ENCODE results near the gene TRABD2B.

The TRABD2B gene

GRCh38 chr1:47724432-47724999, 272.7 kb downstream of the TRABD2B start:
- TF ChIP-seq CREB1 (IDR thresholded peaks at IDR 0.05; ENCODE audit: low read depth) (no peak), FOXM1 (IDR thresholded peaks at IDR 0.05; ENCODE audit: borderline replicate concordance, low read depth) (no peak), TCF12 (IDR thresholded peaks at IDR 0.05; ENCODE audit: low read depth) (no peak), NFIC (IDR thresholded peaks at IDR 0.05) (no peak), ZBTB7A (IDR thresholded peaks at IDR 0.05; ENCODE audit: low read depth) (no peak), TEAD4 (IDR thresholded peaks at IDR 0.05) (no peak), YY1 (IDR thresholded peaks at IDR 0.05; ENCODE audit: low read depth) (no peak), MAX (IDR thresholded peaks at IDR 0.05) (no peak), CEBPB (IDR thresholded peaks at IDR 0.05) (no peak), RAD21 (IDR thresholded peaks at IDR 0.05; ENCODE audit: low read depth) (no peak), EGR1 (IDR thresholded peaks at IDR 0.05) (no peak), USF1 (IDR thresholded peaks at IDR 0.05) (no peak), EP300 (IDR thresholded peaks at IDR 0.05; ENCODE audit: borderline replicate concordance) (no peak), TAF1 (IDR thresholded peaks at IDR 0.05; ENCODE audit: low read depth) (no peak), REST (IDR thresholded peaks at IDR 0.05; ENCODE audit: low read depth) (no peak)

- TF ChIP-seq MAX (IDR thresholded peaks at IDR 0.05) (no peak), TCF12 (IDR thresholded peaks at IDR 0.05; ENCODE audit: low read depth) (no peak)
These were observed 274.1 kb downstream of the TRABD2B start for GRCh38 chr1:47722909-47723580.

- no peak for TF ChIP-seq YY1 (IDR thresholded peaks at IDR 0.05; ENCODE audit: low read depth)
- TF ChIP-seq REST (IDR thresholded peaks at IDR 0.05; ENCODE audit: low read depth): no peak
- no peak for TF ChIP-seq MAX (IDR thresholded peaks at IDR 0.05)
- no peak for TF ChIP-seq USF1 (IDR thresholded peaks at IDR 0.05)
- TF ChIP-seq RAD21 (IDR thresholded peaks at IDR 0.05; ENCODE audit: low read depth): no peak
- no peak for TF ChIP-seq ZBTB7A (IDR thresholded peaks at IDR 0.05; ENCODE audit: low read depth)
- TF ChIP-seq CEBPB (IDR thresholded peaks at IDR 0.05): no peak
- TF ChIP-seq TAF1 (IDR thresholded peaks at IDR 0.05; ENCODE audit: low read depth): no peak
- TF ChIP-seq TEAD4 (IDR thresholded peaks at IDR 0.05): no peak
These were observed 275.1 kb downstream of the TRABD2B start for GRCh38 chr1:47722101-47722500.

GRCh38 chr1:47720111-47720510, 277.1 kb downstream of the TRABD2B start:
- no peak for TF ChIP-seq EGR1 (IDR thresholded peaks at IDR 0.05)

GRCh38 chr1:47717341-47717740, 279.8 kb downstream of the TRABD2B start:
- TF ChIP-seq USF1 (IDR thresholded peaks at IDR 0.05) (no peak), FOXM1 (IDR thresholded peaks at IDR 0.05; ENCODE audit: borderline replicate concordance, low read depth) (no peak), REST (IDR thresholded peaks at IDR 0.05; ENCODE audit: low read depth) (no peak), NFIC (IDR thresholded peaks at IDR 0.05) (no peak), MAX (IDR thresholded peaks at IDR 0.05) (no peak), EP300 (IDR thresholded peaks at IDR 0.05; ENCODE audit: borderline replicate concordance) (no peak), CREB1 (IDR thresholded peaks at IDR 0.05; ENCODE audit: low read depth) (no peak), TEAD4 (IDR thresholded peaks at IDR 0.05) (no peak), RAD21 (IDR thresholded peaks at IDR 0.05; ENCODE audit: low read depth) (no peak), TAF1 (IDR thresholded peaks at IDR 0.05; ENCODE audit: low read depth) (no peak), EGR1 (IDR thresholded peaks at IDR 0.05) (no peak), CEBPB (IDR thresholded peaks at IDR 0.05) (no peak), TCF12 (IDR thresholded peaks at IDR 0.05; ENCODE audit: low read depth) (no peak), ZBTB7A (IDR thresholded peaks at IDR 0.05; ENCODE audit: low read depth) (no peak), YY1 (IDR thresholded peaks at IDR 0.05; ENCODE audit: low read depth) (no peak)
